OCI-LY3 (cell line): Measurements from ENCODE around the gene WFDC10A.
"Not testable (repeated sequence)": the region's sequence is repeated elsewhere in the genome, so short reads cannot be mapped to it uniquely, and the experiment has no call there.

Experiments used
- H2AFZ ChIP-seq: fragments of 200-600, 300-600 bp; shearing (Covaris generic); 2 replicates; pipeline ENCODE4 v1.6.0; 2014; ENCODE audit warnings: antibody characterized with exemption, low read depth, low read length
- H3K27ac ChIP-seq: fragments of 200-600, 300-600 bp; sonication (generic); 2 replicates; pipeline ENCODE4 v1.5.1; 2014; ENCODE audit warnings: mild to moderate bottlenecking, low read length, moderate library complexity, mixed read lengths
- H3K27me3 ChIP-seq: fragments of 200-600, 300-600 bp; sonication (generic); 2 replicates; pipeline ENCODE4 v1.6.1; 2014; ENCODE audit warnings: low read depth, low read length, mixed read lengths
- H3K36me3 ChIP-seq: fragments of 200-600, 300-600 bp; sonication (generic); replicated peaks from 2 replicates; pipeline ENCODE3; 2014; ENCODE audit warnings: low read depth, low read length, mixed read lengths
- H3K4me1 ChIP-seq: fragments of 300-600, 200-600 bp; sonication (generic); 2 replicates; pipeline ENCODE4 v1.6.1; 2014; ENCODE audit warnings: low read length, mixed read lengths
- H3K4me2 ChIP-seq: fragments of 200-600, 300-600 bp; sonication (generic); 2 replicates; pipeline ENCODE4 v1.6.1; 2014; ENCODE audit warnings: low read length, mixed read lengths
- H3K4me3 ChIP-seq: fragments of 300-600, 200-600 bp; sonication (generic); 2 replicates; pipeline ENCODE4 v1.5.1; 2014; ENCODE audit warnings: antibody characterized with exemption, mild to moderate bottlenecking, low read length, moderate library complexity
- H3K79me2 ChIP-seq: fragments of 300-600, 200-600 bp; shearing (Covaris generic); 2 replicates; pipeline ENCODE4 v1.6.1; 2014; ENCODE audit warnings: mild to moderate bottlenecking, low read length, mixed read lengths
- H3K9ac ChIP-seq: fragments of 300-600, 200-600 bp; shearing (Covaris generic); 2 replicates; pipeline ENCODE4 v1.6.0; 2014; ENCODE audit warnings: mild to moderate bottlenecking, low read length, moderate library complexity
- H3K9me3 ChIP-seq: fragments of 200-600, 300-600 bp; shearing (Covaris generic); 2 replicates; pipeline ENCODE4 v1.6.1; 2014; ENCODE audit warnings: low read length, mixed read lengths; ENCODE audit not compliant: insufficient read depth
- H4K20me1 ChIP-seq: fragments of 200-600, 300-600 bp; sonication (generic); 2 replicates; pipeline ENCODE4 v1.6.1; 2016; ENCODE audit warnings: low read length, mixed read lengths; ENCODE audit not compliant: insufficient read depth
- EZH2phosphoT487 ChIP-seq: fragments of 200-600 bp; shearing (Covaris generic); IDR thresholded peaks from 2 replicates; pipeline ENCODE4 v1.6.1; 2018; ENCODE audit warnings: antibody characterized with exemption, mixed run types, low read depth
- TF ChIP-seq, protein P1 (sequence below): fragments of 200-600, 300-600 bp; sonication (generic); IDR thresholded peaks from 2 replicates; pipeline ENCODE4 v1.5.1; 2014; ENCODE audit warnings: antibody characterized with exemption, low read length, low read depth

Gene WFDC10A

GRCh38 chr20:45631184-45631583, 1.6 kb downstream of the WFDC10A start, which contains the start of gene WFDC9:
TSS of gene WFDC9 (minus strand) at chr20:45631284. CDS start at chr20:45610181, 21,103 bp downstream.
- H4K20me1 ChIP-seq = no peaks in the 10 kb centered on the region
- TF ChIP-seq, protein P1, sequence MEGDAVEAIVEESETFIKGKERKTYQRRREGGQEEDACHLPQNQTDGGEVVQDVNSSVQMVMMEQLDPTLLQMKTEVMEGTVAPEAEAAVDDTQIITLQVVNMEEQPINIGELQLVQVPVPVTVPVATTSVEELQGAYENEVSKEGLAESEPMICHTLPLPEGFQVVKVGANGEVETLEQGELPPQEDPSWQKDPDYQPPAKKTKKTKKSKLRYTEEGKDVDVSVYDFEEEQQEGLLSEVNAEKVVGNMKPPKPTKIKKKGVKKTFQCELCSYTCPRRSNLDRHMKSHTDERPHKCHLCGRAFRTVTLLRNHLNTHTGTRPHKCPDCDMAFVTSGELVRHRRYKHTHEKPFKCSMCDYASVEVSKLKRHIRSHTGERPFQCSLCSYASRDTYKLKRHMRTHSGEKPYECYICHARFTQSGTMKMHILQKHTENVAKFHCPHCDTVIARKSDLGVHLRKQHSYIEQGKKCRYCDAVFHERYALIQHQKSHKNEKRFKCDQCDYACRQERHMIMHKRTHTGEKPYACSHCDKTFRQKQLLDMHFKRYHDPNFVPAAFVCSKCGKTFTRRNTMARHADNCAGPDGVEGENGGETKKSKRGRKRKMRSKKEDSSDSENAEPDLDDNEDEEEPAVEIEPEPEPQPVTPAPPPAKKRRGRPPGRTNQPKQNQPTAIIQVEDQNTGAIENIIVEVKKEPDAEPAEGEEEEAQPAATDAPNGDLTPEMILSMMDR = no peak
- TF ChIP-seq EZH2phosphoT487 = no peak

GRCh38 chr20:45636513-45636912, 7.0 kb downstream of the WFDC10A start:
- no peaks in the 10 kb centered on the region for H3K36me3 ChIP-seq
- H3K4me1 ChIP-seq = no peaks in the 10 kb centered on the region
- H3K27me3 ChIP-seq = peaks cover 33% of the 10 kb centered on the region; the same call in 1 of the 2 replicates
- no peak overlapping the region for H2AFZ ChIP-seq
- no peaks in the 10 kb centered on the region for H3K79me2 ChIP-seq
- no peak overlapping the region for H3K27ac ChIP-seq
- no peak overlapping the region for H3K9ac ChIP-seq
- TF ChIP-seq, protein P1 = no peak
- no peak for TF ChIP-seq EZH2phosphoT487
- H3K9me3 ChIP-seq = no peaks in the 10 kb centered on the region
- H4K20me1 ChIP-seq = no peaks in the 10 kb centered on the region
- H3K4me2 ChIP-seq = no peak overlapping the region
- no peak overlapping the region for H3K4me3 ChIP-seq

More at GRCh38 chr20:45631184-45631583, 1.6 kb downstream of the WFDC10A start, which contains the start of gene WFDC9:
- H3K4me3 ChIP-seq = no peak within 1 kb of the TSS
- H3K36me3 ChIP-seq = no peaks in the 10 kb centered on the region
- no peaks in the 10 kb centered on the region for H3K79me2 ChIP-seq
- H3K27ac ChIP-seq = no peak within 1 kb of the TSS
- H3K9ac ChIP-seq = no peak within 1 kb of the TSS
- H2AFZ ChIP-seq = no peak within 1 kb of the TSS
- H3K4me1 ChIP-seq = no peaks in the 10 kb centered on the region
- no peak within 1 kb of the TSS for H3K4me2 ChIP-seq
- H3K27me3 ChIP-seq = peaks cover 47% of the 10 kb centered on the region
- no peaks in the 10 kb centered on the region for H3K9me3 ChIP-seq

DNA sequence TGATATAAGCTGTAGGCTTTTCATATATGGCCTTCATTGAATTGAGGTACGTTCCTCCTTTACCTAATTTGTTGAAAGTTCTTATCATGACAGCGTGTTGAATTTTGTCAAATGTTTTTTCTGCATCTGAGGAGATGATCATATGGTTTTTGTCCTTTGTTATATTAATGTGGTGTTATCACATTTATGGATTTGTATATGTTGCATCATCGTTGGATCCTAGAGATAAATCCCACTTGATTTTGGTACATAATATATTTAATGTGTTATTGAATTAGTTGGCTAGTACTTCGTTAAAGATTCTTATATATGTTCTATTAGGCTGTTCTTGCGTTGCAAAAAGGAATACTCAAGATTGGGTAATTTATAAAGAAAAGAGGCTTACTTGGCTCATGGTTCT, 10.1 kb downstream of the WFDC10A start:
- H3K4me2 ChIP-seq = no peak overlapping the region
- no peaks in the 10 kb centered on the region for H3K4me1 ChIP-seq
- no peak overlapping the region for H3K9ac ChIP-seq
- TF ChIP-seq EZH2phosphoT487 = no peak
- TF ChIP-seq, protein P1 = no peak
- peaks cover 29% of the 10 kb centered on the region; the same call in 1 of the 2 replicates for H3K27me3 ChIP-seq
- H3K4me3 ChIP-seq = no peak overlapping the region
- H3K9me3 ChIP-seq = no peaks in the 10 kb centered on the region
- no peak overlapping the region for H2AFZ ChIP-seq
- H3K79me2 ChIP-seq = no peaks in the 10 kb centered on the region
- no peak overlapping the region for H3K27ac ChIP-seq
- no peaks in the 10 kb centered on the region for H4K20me1 ChIP-seq
- H3K36me3 ChIP-seq = no peaks in the 10 kb centered on the region

GRCh38 chr20:45641076-45641475, 11.5 kb downstream of the WFDC10A start:
- not testable (repeated sequence) for H2AFZ ChIP-seq, H3K79me2 ChIP-seq, H3K36me3 ChIP-seq, H3K4me1 ChIP-seq, H4K20me1 ChIP-seq, H3K4me3 ChIP-seq, H3K27ac ChIP-seq, H3K4me2 ChIP-seq, H3K9me3 ChIP-seq, H3K9ac ChIP-seq
- H3K27me3 ChIP-seq = peaks cover 29% of the 10 kb centered on the region; the same call in 1 of the 2 replicates

GRCh38 chr20:45645869-45646268, 16.3 kb downstream of the WFDC10A start:
- not testable (repeated sequence) for H3K4me1 ChIP-seq, H3K79me2 ChIP-seq, H3K36me3 ChIP-seq, H3K4me2 ChIP-seq, H4K20me1 ChIP-seq, H3K9ac ChIP-seq, H3K4me3 ChIP-seq, H3K9me3 ChIP-seq, H3K27ac ChIP-seq, H2AFZ ChIP-seq
- peaks cover 18% of the 10 kb centered on the region; the same call in 1 of the 2 replicates for H3K27me3 ChIP-seq
